ENCODE data around the gene TMOD1.

TMOD1 gene

GRCh38 chr9:97547098-97547829, 45.8 kb downstream of the TMOD1 start:
- DNase-seq (ENCODE audit: low spot score) = no peak

- no peak for DNase-seq (ENCODE audit: low spot score)
Observed at GRCh38 chr9:97548379-97548778, 46.9 kb downstream of the TMOD1 start.

DNA sequence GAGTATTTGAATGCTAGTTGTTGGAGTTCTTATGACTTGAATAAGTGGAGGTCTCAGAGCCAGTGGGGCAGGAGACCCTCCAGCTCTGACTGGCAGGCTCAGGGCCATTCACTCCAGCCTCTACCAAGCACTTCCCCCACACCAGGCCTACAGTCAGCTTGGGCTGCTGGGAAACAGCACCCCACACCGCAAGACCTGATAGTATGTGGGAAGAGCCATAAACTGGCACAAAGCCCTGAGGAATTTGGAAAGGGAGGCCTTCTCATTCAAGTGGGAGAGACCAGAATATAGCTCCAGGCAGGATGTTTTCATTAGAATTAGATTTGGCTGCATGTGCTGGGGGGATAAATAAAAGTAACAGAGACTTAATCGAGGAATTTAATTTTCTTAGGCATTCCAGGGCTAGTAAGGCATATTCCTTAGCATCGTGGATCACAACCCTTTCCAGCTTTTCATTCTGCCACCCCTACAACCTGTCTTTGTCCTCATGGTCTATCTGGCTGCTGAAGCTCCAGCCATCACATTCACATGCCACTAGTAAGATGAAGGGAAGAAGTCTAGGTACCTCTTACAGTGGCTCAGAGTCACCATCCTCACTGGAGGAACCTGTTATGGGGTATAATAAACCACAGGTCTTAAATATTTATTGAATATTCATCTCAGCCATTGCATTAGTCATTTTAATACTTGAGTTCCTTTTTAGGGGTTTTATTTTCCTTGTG, 47.5 kb downstream of the TMOD1 start:
- no peak for DNase-seq (ENCODE audit: low spot score)

GRCh38 chr9:97550386-97550785, 48.9 kb downstream of the TMOD1 start:
- DNase-seq (ENCODE audit: low spot score) = no peak

DNA sequence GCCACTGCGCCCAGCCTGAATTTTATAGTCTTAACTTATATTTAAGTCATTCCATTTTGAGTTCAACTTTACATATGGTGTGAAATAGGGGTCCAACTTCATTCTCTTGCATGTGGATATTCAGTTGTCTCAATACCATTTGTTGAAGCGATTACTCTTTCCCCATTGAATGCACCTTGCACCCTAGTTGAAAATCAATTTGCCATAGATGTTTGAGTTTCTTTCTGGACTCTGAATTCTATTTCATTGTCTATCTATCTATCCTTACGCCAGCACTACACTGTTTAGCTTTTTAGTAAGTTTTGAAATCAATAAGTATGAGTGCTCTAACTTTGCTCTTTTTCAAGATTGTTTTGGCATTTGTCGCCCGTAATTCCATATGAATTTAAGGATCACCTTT, 49.8 kb downstream of the TMOD1 start:
- no peak for DNase-seq (ENCODE audit: low spot score)

DNA sequence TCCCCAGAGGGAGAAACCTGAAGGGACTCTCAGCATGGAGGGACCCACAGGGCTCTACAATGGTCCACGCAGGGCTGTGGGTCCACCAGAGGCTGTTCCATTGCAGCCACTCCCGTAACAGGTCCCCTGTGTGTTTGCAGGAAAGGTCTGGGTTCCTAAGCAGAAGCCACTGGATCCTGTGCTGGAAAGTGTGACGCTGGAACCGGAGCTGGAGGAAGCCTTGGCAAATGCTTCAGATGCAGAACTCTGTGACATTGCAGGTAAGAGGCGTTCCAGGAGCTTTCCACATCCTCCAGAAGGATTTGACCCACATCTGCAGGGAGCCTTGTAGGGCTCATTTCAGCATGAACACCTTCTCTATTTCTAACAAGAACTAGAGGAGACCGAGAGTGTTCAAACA, 51.7 kb downstream of the TMOD1 start:
- DNase-seq (ENCODE audit: low spot score) = no peak

DNA sequence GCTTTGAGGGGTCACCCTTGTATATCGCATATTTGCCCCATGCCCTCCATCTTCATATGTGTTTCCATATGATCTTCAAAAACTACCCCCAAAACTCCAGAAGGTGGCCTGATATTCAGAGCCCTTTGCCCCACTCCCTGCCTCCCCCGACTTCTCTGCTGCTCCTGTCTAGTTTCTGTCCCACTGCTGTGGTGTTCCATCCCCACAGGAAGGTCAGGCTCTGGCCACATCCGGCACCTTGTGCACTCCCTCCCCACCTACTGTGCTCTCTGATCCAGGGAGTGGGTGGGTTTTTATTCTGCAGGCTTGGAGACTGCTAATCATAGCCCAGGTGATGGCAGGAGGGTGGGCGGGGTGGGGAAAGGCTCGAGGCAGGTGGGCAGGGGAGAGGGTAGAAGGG, 52.4 kb downstream of the TMOD1 start:
- DNase-seq (ENCODE audit: low spot score) = no peak

DNA sequence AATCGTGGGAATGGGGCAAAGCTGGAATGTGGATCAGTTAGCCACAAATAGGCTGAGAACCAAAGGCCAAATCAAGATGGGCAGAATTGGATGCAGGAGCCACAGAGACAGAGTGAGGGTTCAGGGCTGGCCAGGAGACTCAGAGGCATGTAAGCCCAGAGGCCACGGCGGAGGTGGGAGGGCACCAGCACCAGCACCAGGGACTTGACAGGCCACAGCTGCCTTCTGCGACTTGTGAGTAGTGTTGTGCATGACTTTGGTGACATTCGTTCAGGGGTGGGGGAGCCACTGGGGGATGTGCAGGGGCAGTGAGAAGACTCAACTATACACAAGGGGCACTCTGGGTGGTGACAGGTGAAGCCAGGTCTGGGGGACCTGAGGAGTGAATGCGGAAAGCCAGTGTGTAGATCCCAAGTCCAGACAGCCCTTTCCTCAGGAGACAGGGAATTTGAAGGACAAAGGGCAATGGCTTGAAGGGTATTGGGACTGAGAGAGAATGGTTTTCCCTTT, 53.2 kb downstream of the TMOD1 start:
- DNase-seq (ENCODE audit: low spot score) = no peak

- DNase-seq (ENCODE audit: low spot score) = no peak
Observed at GRCh38 chr9:97555164-97555563, 53.7 kb downstream of the TMOD1 start.

GRCh38 chr9:97556036-97556720, 54.7 kb downstream of the TMOD1 start:
- DNase-seq (ENCODE audit: low spot score) = no peak

GRCh38 chr9:97556721-97557605, 55.5 kb downstream of the TMOD1 start:
- no peak for DNase-seq (ENCODE audit: low spot score)

GRCh38 chr9:97557606-97558095, 56.2 kb downstream of the TMOD1 start:
- DNase-seq (ENCODE audit: low spot score) = no peak

DNA sequence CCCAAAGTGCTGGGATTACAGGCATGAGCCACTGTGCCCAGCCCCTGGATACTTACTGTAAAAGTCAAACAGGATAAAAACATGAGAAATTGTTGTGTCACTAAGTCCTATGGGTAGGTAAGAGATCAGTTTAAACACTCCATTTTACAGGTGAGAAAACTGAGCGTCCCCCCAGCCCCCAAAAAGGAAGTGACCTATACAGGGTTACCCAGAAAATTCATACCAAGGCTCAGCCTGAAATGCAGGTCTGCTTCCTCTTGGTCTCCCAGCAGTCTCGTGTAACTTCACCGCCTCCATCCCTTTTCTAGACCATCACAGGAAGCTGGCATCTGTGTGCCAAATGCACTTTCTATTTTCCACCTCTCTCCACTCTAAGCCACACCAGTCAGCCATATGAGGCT, 57.2 kb downstream of the TMOD1 start:
- DNase-seq (ENCODE audit: low spot score) = no peak

DNA sequence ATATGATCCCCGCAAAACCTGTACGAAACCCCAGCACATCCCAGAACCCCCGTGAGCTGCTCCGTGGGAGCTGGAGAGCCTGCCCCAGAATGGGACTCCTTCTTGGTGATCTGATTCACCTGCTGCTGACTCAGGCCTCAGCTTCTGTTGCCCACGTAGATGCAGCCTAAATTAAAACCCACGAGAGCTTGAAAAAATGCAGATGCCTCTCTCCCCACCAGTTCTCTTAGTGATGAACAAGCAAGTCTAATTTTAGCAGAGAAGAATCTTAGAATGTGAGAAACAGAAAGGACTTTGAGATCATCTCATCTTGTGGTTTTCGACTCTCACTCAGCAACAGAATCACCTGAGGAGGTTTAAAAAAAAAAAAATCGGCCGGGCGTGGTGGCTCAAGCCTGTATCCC, 57.6 kb downstream of the TMOD1 start:
- no peak for DNase-seq (ENCODE audit: low spot score)

DNA sequence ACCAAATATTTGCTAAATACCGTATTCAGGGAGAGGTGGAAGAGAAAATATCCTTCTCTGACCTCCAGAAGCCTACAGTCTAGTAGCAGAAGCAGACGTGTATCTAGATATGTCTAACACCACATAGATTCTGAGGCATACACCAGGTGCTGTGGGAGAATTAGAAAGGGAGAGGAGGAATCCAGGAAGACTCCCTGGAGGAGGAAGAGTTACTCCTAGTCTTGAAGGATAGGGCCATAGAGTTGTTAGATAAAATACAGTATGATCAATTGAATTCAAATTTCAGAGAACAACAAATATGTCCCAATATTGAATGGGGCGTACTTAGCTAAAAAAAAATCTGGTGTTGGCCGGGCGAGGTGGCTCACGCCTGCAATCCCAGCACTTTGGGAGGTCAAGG, 58.7 kb downstream of the TMOD1 start:
- DNase-seq (ENCODE audit: low spot score) = no peak

DNA sequence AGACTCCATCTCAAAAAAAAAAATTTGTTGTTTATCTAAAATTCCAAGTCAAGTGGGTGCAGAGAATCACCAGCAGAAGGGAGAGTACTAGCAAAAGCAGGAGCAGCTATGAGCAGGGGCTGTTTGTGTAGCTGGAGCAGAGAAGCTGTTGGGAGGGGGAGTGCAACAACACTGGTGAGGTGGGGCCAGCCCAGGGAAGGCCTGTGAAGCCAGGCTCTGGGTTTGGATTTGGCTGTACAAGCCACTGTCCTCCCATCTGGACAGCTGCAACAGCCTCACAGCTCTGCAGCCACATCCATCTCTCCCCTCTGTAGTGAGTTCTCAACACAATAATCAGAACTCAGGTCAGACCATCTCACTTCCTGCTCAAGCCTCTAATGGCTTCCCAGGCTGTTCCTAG, 59.4 kb downstream of the TMOD1 start:
- no peak for DNase-seq (ENCODE audit: low spot score)

DNA sequence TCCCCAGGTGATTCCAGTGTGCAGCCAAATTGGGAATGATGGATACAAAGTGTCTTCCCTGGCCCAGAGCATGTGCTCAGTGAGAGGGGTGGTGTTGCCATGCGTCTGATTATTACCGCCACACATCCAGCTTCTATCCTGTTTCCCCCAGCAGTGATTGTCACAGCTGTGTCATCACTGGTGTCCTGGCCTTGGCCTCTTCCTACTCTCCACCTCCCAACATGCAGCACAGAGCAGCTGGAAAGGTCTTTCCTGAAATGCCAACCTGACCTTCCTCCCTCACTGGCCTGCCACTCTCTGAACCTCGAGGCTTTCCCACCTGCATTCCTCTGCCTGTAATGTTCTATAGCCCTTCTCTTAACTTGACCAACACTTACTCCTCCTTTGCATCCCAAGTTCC, 60.0 kb downstream of the TMOD1 start:
- no peak for DNase-seq (ENCODE audit: low spot score)

- DNase-seq (ENCODE audit: low spot score) = no peak
Observed at GRCh38 chr9:97562542-97562941, 61.1 kb downstream of the TMOD1 start.

DNA sequence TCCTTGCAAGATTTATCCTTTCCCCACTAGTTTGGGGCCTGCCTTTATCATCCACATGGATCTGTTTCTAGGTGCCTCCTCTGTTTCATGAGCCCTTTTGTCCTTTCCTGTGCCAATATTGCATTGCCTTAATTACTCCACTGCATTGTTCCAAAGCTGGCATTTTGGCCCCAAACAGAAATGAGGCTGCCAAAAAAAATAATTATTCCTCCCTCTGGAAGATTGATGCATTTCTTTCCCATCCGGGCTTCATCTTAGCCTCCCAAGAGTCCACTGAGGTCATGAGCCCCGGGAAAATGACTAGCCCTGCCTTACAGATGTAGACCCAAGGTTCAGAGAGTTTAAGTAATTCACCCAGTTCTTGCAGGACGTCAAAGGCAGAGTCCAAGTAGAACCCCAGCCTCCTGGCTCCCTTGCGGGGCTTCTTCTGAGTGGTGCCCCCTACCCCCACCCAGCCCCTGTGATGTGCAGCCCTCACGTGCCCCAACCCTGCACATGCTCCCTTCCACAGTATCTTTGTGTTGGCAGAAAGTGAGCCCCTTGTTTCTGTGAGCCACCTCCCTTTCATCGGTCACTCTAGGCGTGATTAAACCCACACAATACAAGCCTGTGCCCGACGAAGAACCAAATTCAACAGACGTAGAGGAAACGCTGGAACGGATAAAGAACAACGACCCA, 62.1 kb downstream of the TMOD1 start:
- DNase-seq (ENCODE audit: low spot score) = no peak

DNA sequence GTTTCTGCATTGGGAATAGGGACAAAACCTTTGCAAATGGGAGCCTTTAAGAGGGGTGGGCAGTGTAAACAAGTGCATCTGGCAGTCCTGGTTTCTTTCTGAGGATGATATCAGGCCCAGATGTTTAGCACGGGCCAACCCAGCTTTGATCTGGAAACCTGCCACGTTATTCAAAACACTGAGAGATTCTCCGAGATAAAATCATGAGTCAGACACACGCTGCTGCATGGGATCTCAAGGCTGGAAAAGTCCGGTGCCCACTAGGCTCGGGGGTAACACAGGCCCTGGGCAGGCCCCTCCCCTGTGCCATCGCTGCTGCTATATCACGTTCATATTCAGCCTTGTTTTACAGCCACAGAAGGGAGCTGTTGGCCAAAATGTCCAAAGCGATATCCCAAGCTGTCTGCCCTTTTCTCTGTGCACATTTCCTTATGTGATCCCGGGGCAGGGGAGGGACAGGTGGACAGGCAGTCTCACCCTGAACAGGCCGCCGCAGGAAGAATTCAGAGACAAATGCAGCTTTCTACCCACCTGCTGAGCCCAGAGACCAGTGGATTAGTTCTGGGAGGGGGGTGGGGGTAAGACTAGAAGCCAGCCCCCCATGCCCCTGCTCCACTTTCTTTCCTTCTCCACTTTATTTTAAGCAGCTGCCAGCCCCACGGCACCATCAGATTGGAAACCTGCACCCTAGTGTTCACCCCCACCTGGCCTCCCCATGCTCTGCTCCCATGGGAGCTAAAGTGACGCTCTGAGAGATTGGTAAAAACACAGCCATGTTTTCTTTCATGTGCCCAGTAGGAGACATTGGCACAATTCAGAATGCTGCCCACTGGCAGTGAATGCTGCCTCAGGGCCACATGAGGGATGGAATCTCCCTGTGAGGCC, 63.1 kb downstream of the TMOD1 start:
- DNase-seq (ENCODE audit: low spot score) = no peak
